ENCODE data around the gene NCK2. TPM values are rescaled to one million over a fixed set of nuclear protein-coding genes. Genes with fewer than 3 reads are reported as not detected.
A peak's percentile ranks its signal among the peaks of the same experiment; 100 is the strongest.
"Not testable (repeated sequence)": the region's sequence is repeated elsewhere in the genome, so short reads cannot be mapped to it uniquely, and the experiment has no call there.

The NCK2 gene
- total RNA-seq, 1 donor from 2014 or later: 33.2 TPM

- intact Hi-C loops (cut with DNase I): not testable (repeated sequence)
- peak; percentile 7 for DNase-seq (ENCODE audit: low spot score)
These were observed 26.6 kb downstream of the NCK2 start for GRCh38 chr2:105771291-105771690.

GRCh38 chr2:105771836-105772235, 27.1 kb downstream of the NCK2 start:
- intact Hi-C loops (cut with DNase I): no loop called here
- DNase-seq (ENCODE audit: low spot score): peak; percentile 55

GRCh38 chr2:105772362-105772761, 27.6 kb downstream of the NCK2 start:
- intact Hi-C loops (cut with DNase I): no loop called here

GRCh38 chr2:105773568-105773967, 28.9 kb downstream of the NCK2 start:
- intact Hi-C loops (cut with DNase I): no loop called here
- peak; percentile 36 for DNase-seq (ENCODE audit: low spot score)

More at GRCh38 chr2:105772362-105772761, 27.6 kb downstream of the NCK2 start:
- peak; percentile 54 for DNase-seq (ENCODE audit: low spot score)

GRCh38 chr2:105774781-105775337, 30.1 kb downstream of the NCK2 start:
- DNase-seq (ENCODE audit: low spot score): no peak
- intact Hi-C loops (cut with DNase I): no loop called here

GRCh38 chr2:105775809-105776559, 31.3 kb downstream of the NCK2 start:
- peak; percentile 75 for DNase-seq (ENCODE audit: low spot score)
- intact Hi-C loops (cut with DNase I): no loop called here

- peak; percentile 70 for DNase-seq (ENCODE audit: low spot score)
These were observed 31.8 kb downstream of the NCK2 start for GRCh38 chr2:105776560-105776928.

GRCh38 chr2:105777031-105777482, 32.3 kb downstream of the NCK2 start:
- peak; percentile 74 for DNase-seq (ENCODE audit: low spot score)
- intact Hi-C loops (cut with DNase I): no loop called here

More at GRCh38 chr2:105776560-105776928, 31.8 kb downstream of the NCK2 start:
- intact Hi-C loops (cut with DNase I): no loop called here

- intact Hi-C loops (cut with DNase I): no loop called here
- no peak for DNase-seq (ENCODE audit: low spot score)
These were observed 32.9 kb downstream of the NCK2 start for GRCh38 chr2:105777506-105778055.

- intact Hi-C loops (cut with DNase I): no loop called here
- peak; percentile 70 for DNase-seq (ENCODE audit: low spot score)
These were observed 33.4 kb downstream of the NCK2 start for GRCh38 chr2:105778080-105778607.

GRCh38 chr2:105779394-105779793, 34.7 kb downstream of the NCK2 start:
- intact Hi-C loops (cut with DNase I): no loop called here
- peak; percentile 33 for DNase-seq (ENCODE audit: low spot score)

- peak; percentile 39 for DNase-seq (ENCODE audit: low spot score)
- intact Hi-C loops (cut with DNase I): no loop called here
These were observed 35.9 kb downstream of the NCK2 start for GRCh38 chr2:105780606-105781005.

- intact Hi-C loops (cut with DNase I): no loop called here
- DNase-seq (ENCODE audit: low spot score): peak; percentile 49
These were observed 36.7 kb downstream of the NCK2 start for GRCh38 chr2:105781274-105781978.

- DNase-seq (ENCODE audit: low spot score): peak; percentile 22
- intact Hi-C loops (cut with DNase I): no loop called here
These were observed 37.4 kb downstream of the NCK2 start for GRCh38 chr2:105782123-105782522.

GRCh38 chr2:105782646-105783045, 37.9 kb downstream of the NCK2 start:
- DNase-seq (ENCODE audit: low spot score): peak; percentile 47
- intact Hi-C loops (cut with DNase I): no loop called here

GRCh38 chr2:105783151-105783738, 38.5 kb downstream of the NCK2 start:
- intact Hi-C loops (cut with DNase I): no loop called here

GRCh38 chr2:105783972-105784371, 39.3 kb downstream of the NCK2 start:
- DNase-seq (ENCODE audit: low spot score): peak; percentile 53
- intact Hi-C loops (cut with DNase I): no loop called here

More at GRCh38 chr2:105783151-105783738, 38.5 kb downstream of the NCK2 start:
- DNase-seq (ENCODE audit: low spot score): peak; percentile 36

GRCh38 chr2:105784589-105784988, 39.9 kb downstream of the NCK2 start:
- DNase-seq (ENCODE audit: low spot score): peak; percentile 10
- intact Hi-C loops (cut with DNase I): no loop called here

- intact Hi-C loops (cut with DNase I): loop anchor here (5.0 kb wide), 1 partner anchor 208 kb away; no protein-coding TSS in a partner anchor
- peak; percentile 43 for DNase-seq (ENCODE audit: low spot score)
These were observed 40.6 kb downstream of the NCK2 start for GRCh38 chr2:105785095-105785847.
